ENCODE data around the gene MPPED2.

The MPPED2 gene

GRCh38 chr11:30420233-30420787 lies 165.8 kb downstream of the MPPED2 start:
- DNase-seq (ENCODE audit: low spot score) = no peak

GRCh38 chr11:30414806-30415205 lies 171.3 kb downstream of the MPPED2 start:
- no peak for DNase-seq (ENCODE audit: low spot score)

- DNase-seq (ENCODE audit: low spot score) = no peak
Measured at GRCh38 chr11:30414244-30414643, 171.9 kb downstream of the MPPED2 start.

- DNase-seq (ENCODE audit: low spot score) = no peak
Measured at GRCh38 chr11:30412509-30412908, 173.6 kb downstream of the MPPED2 start.

- no peak for DNase-seq (ENCODE audit: low spot score)
Measured at GRCh38 chr11:30411383-30411782, 174.8 kb downstream of the MPPED2 start.

- no peak for DNase-seq (ENCODE audit: low spot score)
Measured at GRCh38 chr11:30406978-30407762, 179.0 kb downstream of the MPPED2 start.

- no peak for DNase-seq (ENCODE audit: low spot score)
Measured at GRCh38 chr11:30405385-30405784, 180.8 kb downstream of the MPPED2 start.

GRCh38 chr11:30404136-30404535 lies 182.0 kb downstream of the MPPED2 start:
- no peak for DNase-seq (ENCODE audit: low spot score)

- no peak for DNase-seq (ENCODE audit: low spot score)
Measured at GRCh38 chr11:30395751-30396150, 190.4 kb downstream of the MPPED2 start.

- DNase-seq (ENCODE audit: low spot score) = no peak
Measured at GRCh38 chr11:30393012-30393411, 193.1 kb downstream of the MPPED2 start.

GRCh38 chr11:30392221-30392784 lies 193.8 kb downstream of the MPPED2 start:
- no peak for DNase-seq (ENCODE audit: low spot score)

GRCh38 chr11:30388957-30389356 lies 197.2 kb downstream of the MPPED2 start:
- DNase-seq (ENCODE audit: low spot score) = no peak

- no peak for DNase-seq (ENCODE audit: low spot score)
Measured at GRCh38 chr11:30387891-30388861, 198.0 kb downstream of the MPPED2 start.

GRCh38 chr11:30381879-30382278 lies 204.3 kb downstream of the MPPED2 start:
- DNase-seq (ENCODE audit: low spot score) = no peak

- DNase-seq (ENCODE audit: low spot score) = no peak
Measured at GRCh38 chr11:30380846-30381245, 205.3 kb downstream of the MPPED2 start.

GRCh38 chr11:30377347-30377746 lies 208.8 kb downstream of the MPPED2 start:
- DNase-seq (ENCODE audit: low spot score) = no peak

- no peak for DNase-seq (ENCODE audit: low spot score)
Measured at GRCh38 chr11:30370164-30370563, 216.0 kb downstream of the MPPED2 start.

GRCh38 chr11:30368394-30368793 lies 217.8 kb downstream of the MPPED2 start:
- no peak for DNase-seq (ENCODE audit: low spot score)

GRCh38 chr11:30365793-30366517 lies 220.2 kb downstream of the MPPED2 start:
- no peak for DNase-seq (ENCODE audit: low spot score)

GRCh38 chr11:30364837-30365482 lies 221.2 kb downstream of the MPPED2 start:
- no peak for DNase-seq (ENCODE audit: low spot score)

All from CD4-positive, alpha-beta T cell treated with Interleukin-6 at 100 ng/mL for 8 hours (primary cell).